Activated CD8-positive, alpha-beta T cell treated with anti-CD3 and anti-CD28 coated beads for 36 hours (primary cell): ENCODE measurements around the gene TRMT2B. TPM values are rescaled to one million over a fixed set of nuclear protein-coding genes. Genes with fewer than 3 reads are reported as not detected.

Source experiments
- ATAC-seq: fragments of 200-7000 bp; cut with Tn5 transposase; one replicate; pipeline ENCODE4 v1.10.0; 2021; ENCODE audit warnings: mild to moderate bottlenecking, moderate library complexity
- CTCF ChIA-PET: fragments of 350-600 bp; sonication (Branson Sonifier 250); formaldehyde crosslinking; loops from one replicate; lab custom pipeline; 2021; ENCODE audit warnings: antibody characterized with exemption; lab: Charles Lee
- POLR2A ChIA-PET: fragments of 350-600 bp; sonication (Branson Sonifier 250); formaldehyde crosslinking; loops from one replicate; lab custom pipeline; 2021; ENCODE audit warnings: antibody characterized with exemption; lab: Charles Lee
- DNase-seq: peaks from one replicate; pipeline ENCODE4 v3.0.0-alpha.2; 2020
- H3K27ac Mint-ChIP-seq: one replicate; pipeline ENCODE4 v1.8.0; 2021; ENCODE audit warnings: mild to moderate bottlenecking, mixed read lengths
- H3K27me3 Mint-ChIP-seq: one replicate; pipeline ENCODE4 v1.8.0; 2021; ENCODE audit warnings: mixed read lengths
- H3K36me3 Mint-ChIP-seq: one replicate; pipeline ENCODE4 v1.8.0; 2021; ENCODE audit warnings: low read depth, mixed read lengths
- H3K4me1 Mint-ChIP-seq: one replicate; pipeline ENCODE4 v1.8.0; 2021; ENCODE audit warnings: low read depth, mixed read lengths
- H3K4me3 Mint-ChIP-seq: one replicate; pipeline ENCODE4 v1.8.0; 2021; ENCODE audit warnings: mild to moderate bottlenecking, moderate library complexity, mixed read lengths
- H3K9me3 Mint-ChIP-seq: one replicate; pipeline ENCODE4 v1.8.0; 2021; ENCODE audit warnings: mixed read lengths
- intact Hi-C: fragments of 100-400 bp; cut with micrococcal nuclease; formaldehyde crosslinking; loops from one replicate; pipeline ENCODE4 v1.10.0; 2022
- total RNA-seq, 2 experiments: library from RNA; stranded (reverse); gene quantifications; one replicate each; pipeline ENCODE4 v1.2.3, GENCODE V29; 2021
- TF ChIP-seq, protein P1 (sequence below): fragments of 200-600 bp; IDR thresholded peaks from one replicate; pipeline ENCODE4 v1.8.0; 2022; ENCODE audit warnings: antibody characterized with exemption, mild to moderate bottlenecking

TRMT2B gene
- total RNA-seq, 2 experiments from 2014 or later = 21.7 to 23.7 TPM

DNA sequence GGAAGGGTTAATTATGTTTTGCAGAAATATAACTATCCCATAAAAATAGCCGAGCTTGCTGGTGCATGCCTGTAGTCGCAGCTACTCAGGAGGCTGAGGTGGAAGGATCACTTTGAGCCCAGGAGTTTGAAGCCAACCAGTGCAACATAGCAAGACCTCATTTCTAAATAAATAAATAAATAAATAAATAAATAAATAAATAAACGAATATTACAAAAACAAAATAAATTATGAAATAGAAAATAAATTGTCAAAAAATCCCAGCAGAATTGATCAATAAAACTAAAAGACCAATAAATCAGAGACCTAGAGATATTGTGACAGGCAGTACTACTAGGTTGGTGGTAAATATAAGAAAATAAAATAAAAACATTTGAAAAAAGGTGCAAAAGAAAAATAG is 89.1 kb downstream of the TRMT2B start:
- DNase-seq = no peak
- ATAC-seq = no peak
- H3K27me3 Mint-ChIP-seq = no peaks in the 10 kb centered on the region
- no peaks in the 10 kb centered on the region for H3K4me1 Mint-ChIP-seq
- no peaks in the 10 kb centered on the region for H3K36me3 Mint-ChIP-seq
- H3K9me3 Mint-ChIP-seq = no peaks in the 10 kb centered on the region
- H3K27ac Mint-ChIP-seq = no peak overlapping the region
- CTCF ChIA-PET = no interaction called here
- H3K4me3 Mint-ChIP-seq = no peak overlapping the region
- TF ChIP-seq, protein P1, sequence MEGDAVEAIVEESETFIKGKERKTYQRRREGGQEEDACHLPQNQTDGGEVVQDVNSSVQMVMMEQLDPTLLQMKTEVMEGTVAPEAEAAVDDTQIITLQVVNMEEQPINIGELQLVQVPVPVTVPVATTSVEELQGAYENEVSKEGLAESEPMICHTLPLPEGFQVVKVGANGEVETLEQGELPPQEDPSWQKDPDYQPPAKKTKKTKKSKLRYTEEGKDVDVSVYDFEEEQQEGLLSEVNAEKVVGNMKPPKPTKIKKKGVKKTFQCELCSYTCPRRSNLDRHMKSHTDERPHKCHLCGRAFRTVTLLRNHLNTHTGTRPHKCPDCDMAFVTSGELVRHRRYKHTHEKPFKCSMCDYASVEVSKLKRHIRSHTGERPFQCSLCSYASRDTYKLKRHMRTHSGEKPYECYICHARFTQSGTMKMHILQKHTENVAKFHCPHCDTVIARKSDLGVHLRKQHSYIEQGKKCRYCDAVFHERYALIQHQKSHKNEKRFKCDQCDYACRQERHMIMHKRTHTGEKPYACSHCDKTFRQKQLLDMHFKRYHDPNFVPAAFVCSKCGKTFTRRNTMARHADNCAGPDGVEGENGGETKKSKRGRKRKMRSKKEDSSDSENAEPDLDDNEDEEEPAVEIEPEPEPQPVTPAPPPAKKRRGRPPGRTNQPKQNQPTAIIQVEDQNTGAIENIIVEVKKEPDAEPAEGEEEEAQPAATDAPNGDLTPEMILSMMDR = no peak
- intact Hi-C loops = no loop called here
- POLR2A ChIA-PET = no interaction called here

Other genes starting within 250 kb of the TRMT2B start
- 10 to 100 TPM; 42.0 to 43.5 TPM for gene CSTF2, start 231.7 kb downstream of the TRMT2B start, total RNA-seq
- not detected for gene NOX1, start 177.8 kb downstream of the TRMT2B start, total RNA-seq
- gene XKRX, start 123.2 kb downstream of the TRMT2B start, total RNA-seq = under 1 TPM; 0.43 to 0.49 TPM
- not detected for gene ARL13A, start 82.4 kb downstream of the TRMT2B start, total RNA-seq
- gene TMEM35A, start 26.8 kb upstream of the TRMT2B start, total RNA-seq = not detected
- gene CENPI, start 46.1 kb upstream of the TRMT2B start, total RNA-seq = 10 to 100 TPM; 17.5 to 19.4 TPM
- gene DRP2, start 167.7 kb upstream of the TRMT2B start, total RNA-seq = under 1 TPM; 0.38 to 0.54 TPM
- not detected for gene TAF7L, start 239.2 kb upstream of the TRMT2B start, total RNA-seq